Measurements from ENCODE around the gene LYG1. TPM values are rescaled to one million over a fixed set of nuclear protein-coding genes. Genes with fewer than 3 reads are reported as not detected.
"Not testable (repeated sequence)": the region's sequence is repeated elsewhere in the genome, so short reads cannot be mapped to it uniquely, and the experiment has no call there.

The LYG1 gene
- total RNA-seq, 1 experiment from 2014 or later: 0.50 TPM

GRCh38 chr2:99279969-99280695 lies 20.9 kb downstream of the LYG1 start:
- no peak for DNase-seq (ENCODE audit: low read depth, low spot score)
- in situ Hi-C loops (cut with HindIII; ENCODE audit: low pct_unique_long_range_greater_than_20kb, low sequenced_read_pairs): no loop called here

DNA sequence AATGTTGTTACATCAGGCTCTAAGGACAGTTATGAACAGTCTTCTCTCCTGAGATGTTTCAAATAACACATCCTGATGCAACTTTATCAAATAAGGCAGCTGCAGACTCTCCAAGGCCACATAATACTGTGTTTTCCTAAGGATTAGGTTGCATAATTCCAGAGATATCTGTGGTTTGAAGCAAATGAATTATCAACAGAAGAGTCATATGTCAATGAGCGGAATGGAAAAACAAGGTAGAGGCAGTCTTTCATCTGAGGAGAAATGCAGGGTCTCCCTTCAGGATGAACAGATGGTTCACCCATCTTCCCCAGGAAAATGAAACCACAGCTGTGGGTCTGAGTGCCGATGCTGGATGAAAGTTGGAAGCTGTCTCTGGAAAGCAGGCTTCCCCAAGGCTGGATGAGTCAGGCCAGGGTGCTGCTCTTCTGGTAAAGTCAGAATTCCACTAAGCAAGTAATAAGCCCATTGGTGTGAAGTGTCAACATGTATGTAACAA lies 22.2 kb downstream of the LYG1 start:
- in situ Hi-C loops (cut with HindIII; ENCODE audit: low pct_unique_long_range_greater_than_20kb, low sequenced_read_pairs): no loop called here

DNA sequence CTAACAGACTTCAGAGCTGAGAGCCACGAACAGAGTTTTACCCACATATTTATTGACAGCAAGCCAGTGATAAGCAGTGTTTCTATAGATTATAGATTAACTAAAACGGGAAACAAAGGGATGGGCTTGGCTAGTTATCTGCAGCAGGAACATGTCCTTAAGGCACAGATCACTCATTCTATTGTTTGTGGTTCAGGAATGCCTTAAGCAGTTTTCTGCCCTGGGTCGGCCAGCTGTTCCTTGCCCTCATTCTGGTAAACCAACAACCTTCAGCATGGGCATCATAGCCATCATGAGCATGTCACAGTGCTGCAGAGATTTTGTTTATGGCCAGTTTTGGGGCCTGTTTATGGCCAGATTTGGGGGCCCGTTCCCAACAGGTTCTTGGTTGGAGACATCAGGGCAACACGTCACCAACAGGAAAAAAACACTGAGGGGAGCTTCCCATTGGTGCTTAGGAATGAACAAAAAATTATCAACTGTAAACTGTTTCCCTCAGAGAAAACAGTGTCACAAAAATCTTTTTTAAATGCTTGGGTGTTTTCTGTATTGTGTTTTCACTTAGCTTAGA lies 22.7 kb downstream of the LYG1 start:
- in situ Hi-C loops (cut with HindIII; ENCODE audit: low pct_unique_long_range_greater_than_20kb, low sequenced_read_pairs); DNase-seq (ENCODE audit: low read depth, low spot score): not testable (repeated sequence)

More for the DNA sequence above, 22.2 kb downstream of the LYG1 start:
- DNase-seq (ENCODE audit: low read depth, low spot score): no peak

- in situ Hi-C loops (cut with HindIII; ENCODE audit: low pct_unique_long_range_greater_than_20kb, low sequenced_read_pairs): no loop called here
- no peak for DNase-seq (ENCODE audit: low read depth, low spot score)
These were observed 25.1 kb downstream of the LYG1 start for GRCh38 chr2:99275882-99276281.

DNA sequence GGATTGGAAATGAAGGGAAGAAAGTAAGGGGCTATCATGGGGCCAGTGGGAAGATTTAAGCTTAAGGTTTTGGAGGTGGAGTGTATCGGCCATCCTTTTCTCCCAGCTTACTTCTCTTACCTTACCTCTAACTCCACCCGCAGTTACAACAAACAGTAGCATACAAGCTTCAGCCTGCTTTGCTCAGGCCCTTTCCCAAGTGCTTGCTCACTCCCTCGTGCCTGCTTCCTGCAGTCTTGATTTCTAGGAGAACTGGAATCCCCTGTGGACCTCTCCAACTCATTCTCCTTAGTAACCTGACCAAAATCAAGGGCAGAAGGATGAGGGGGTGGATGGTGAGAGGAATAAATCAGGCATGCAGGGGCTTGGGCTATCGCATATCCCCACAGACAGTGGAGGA lies 39.8 kb downstream of the LYG1 start:
- DNase-seq (ENCODE audit: low read depth, low spot score): no peak
- in situ Hi-C loops (cut with HindIII; ENCODE audit: low pct_unique_long_range_greater_than_20kb, low sequenced_read_pairs): no loop called here

DNA sequence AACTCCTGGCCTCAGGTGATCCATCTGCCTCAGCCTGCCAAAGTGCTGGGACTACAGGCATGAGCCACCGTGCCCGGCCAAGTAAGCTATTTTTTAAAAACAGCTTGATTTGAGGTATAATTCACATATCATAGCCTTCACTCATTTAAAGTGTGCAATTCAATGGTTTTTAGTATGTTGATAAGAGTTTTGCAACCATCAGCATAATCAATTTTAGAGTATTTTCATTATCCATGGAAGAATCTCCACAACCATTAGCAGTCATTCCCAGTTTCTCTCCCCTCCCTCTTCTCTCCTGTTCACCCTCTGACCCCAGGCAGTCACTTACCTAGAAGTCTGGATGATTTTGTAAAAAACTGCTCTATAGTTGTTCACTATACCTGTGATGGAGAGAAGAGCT lies 40.8 kb downstream of the LYG1 start:
- no peak for DNase-seq (ENCODE audit: low read depth, low spot score)
- in situ Hi-C loops (cut with HindIII; ENCODE audit: low pct_unique_long_range_greater_than_20kb, low sequenced_read_pairs): no loop called here

- in situ Hi-C loops (cut with HindIII; ENCODE audit: low pct_unique_long_range_greater_than_20kb, low sequenced_read_pairs): no loop called here
- no peak for DNase-seq (ENCODE audit: low read depth, low spot score)
These were observed 41.5 kb downstream of the LYG1 start for GRCh38 chr2:99259465-99259864.

DNA sequence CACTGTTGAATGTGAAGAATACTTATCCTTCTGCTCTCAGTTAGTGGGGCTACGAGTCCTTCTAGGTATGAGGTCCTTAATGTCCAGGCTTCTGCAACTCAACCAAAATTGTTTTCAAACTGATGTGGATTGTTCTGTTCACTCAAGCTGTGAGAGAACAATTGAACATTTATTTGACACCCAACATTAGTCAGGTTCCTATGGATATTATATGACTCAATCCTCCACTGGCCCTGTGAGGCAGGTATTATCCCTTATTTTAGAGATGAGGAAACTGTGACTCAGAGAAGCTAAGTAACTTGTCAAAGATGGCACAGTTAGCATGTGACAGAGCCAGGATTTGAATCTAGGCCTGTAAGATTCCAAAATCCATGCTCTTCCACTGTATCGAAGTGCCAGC lies 44.3 kb downstream of the LYG1 start:
- DNase-seq (ENCODE audit: low read depth, low spot score): no peak
- in situ Hi-C loops (cut with HindIII; ENCODE audit: low pct_unique_long_range_greater_than_20kb, low sequenced_read_pairs): no loop called here

DNA sequence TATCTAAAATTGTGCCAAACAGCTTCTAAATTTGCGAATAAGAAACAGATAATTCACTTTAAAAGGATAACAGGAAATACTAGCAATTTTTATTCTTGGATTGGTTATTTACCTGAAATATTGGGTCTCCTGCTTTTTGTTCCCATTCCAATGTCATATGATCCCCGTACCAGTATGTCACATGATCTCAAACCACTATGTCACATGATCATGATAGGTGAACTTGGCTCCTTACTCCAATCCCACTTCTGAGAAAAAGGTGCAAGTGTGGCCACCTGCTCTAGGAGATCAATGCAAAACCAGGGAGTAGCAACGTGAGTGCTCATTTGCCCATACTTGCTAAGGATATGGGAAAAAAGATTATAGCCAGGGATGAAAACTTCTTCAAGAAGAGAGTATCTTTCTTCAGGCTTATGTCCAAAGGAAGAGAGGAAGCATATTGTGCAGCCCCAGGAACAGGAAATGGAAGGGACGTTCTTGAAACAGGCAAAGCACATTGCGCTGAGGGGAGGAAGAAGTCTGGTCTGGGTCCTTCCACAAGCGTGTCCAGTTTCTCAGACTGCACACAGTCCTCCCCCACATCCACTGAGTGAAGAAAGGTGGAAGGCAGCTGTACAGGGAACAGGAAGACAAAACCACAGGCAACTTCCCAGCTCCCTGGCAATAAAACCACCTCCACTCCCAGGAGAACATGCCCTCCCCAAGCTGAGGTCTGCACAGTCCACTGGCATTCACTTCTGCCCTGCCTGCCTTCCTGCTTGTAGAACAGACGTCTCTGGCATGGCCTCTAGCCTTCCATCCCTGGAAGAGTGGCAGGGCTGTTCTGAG lies 45.3 kb downstream of the LYG1 start, which contains the start of gene LYG2:
Gene LYG2, minus strand, starts transcription at position 176 of the 828 bp plus-strand sequence. CDS start 1,406 bp downstream, outside the sequence.
- DNase-seq (ENCODE audit: low read depth, low spot score): no peak
- in situ Hi-C loops (cut with HindIII; ENCODE audit: low pct_unique_long_range_greater_than_20kb, low sequenced_read_pairs): no loop called here

DNA sequence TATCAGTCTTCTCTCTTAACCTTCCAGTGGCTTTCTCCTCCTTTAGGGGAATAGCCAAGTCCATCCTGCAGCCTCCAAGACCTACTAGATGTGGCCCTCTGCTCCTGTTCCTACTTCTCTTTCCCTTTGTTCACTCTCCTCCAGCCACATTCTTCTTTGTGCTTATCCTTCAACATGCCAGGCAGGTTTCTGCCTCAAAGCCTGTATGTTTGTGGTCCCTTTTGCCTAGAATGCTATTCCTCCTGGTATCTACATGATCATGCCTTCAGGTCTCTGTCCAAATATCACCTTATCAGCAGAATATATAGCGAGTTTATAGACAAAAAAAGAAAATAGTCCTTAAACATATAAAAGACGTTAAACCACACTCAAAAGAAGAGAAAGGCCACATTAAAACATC lies 51.0 kb downstream of the LYG1 start:
- in situ Hi-C loops (cut with HindIII; ENCODE audit: low pct_unique_long_range_greater_than_20kb, low sequenced_read_pairs): no loop called here
- no peak for DNase-seq (ENCODE audit: low read depth, low spot score)

DNA sequence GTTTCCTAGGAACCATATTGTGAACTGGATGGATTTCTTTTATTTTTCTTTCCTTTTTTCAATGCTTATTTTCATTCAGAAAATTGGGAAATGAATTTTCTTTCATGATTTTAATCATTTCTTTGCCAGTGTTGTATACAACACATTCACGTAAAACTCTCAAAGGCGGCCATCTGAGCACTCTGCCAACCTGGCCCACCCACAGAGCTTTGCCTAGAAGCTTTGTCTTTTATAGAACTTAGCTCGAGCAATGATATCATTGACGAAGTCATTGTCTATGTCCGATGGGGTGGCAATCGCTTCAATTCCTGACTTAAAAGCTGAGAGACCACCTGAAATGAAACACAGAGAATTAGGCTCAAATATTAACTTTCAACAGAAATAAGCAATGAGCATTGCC lies 58.8 kb downstream of the LYG1 start:
- DNase-seq (ENCODE audit: low read depth, low spot score): no peak
- in situ Hi-C loops (cut with HindIII; ENCODE audit: low pct_unique_long_range_greater_than_20kb, low sequenced_read_pairs): no loop called here

DNA sequence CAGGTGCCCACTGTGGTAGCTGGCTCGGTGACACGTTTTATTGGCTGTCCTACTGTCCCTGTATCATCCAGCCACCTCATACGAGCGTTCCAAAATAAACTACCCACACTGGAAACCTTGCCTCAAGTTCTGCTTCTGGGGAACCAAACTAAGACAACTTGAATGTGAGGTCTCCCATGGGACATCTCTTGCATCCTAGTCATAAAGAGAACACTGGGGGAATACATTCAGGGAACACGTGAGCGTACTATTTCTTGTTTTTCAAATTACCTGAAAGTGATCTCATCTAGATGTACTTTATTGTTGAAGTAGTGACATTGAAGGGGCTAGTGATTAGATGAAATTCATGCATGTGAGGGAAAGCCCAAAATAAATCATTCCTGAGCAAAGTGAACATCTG lies 60.6 kb downstream of the LYG1 start:
- no peak for DNase-seq (ENCODE audit: low read depth, low spot score)
- in situ Hi-C loops (cut with HindIII; ENCODE audit: low pct_unique_long_range_greater_than_20kb, low sequenced_read_pairs): no loop called here

DNA sequence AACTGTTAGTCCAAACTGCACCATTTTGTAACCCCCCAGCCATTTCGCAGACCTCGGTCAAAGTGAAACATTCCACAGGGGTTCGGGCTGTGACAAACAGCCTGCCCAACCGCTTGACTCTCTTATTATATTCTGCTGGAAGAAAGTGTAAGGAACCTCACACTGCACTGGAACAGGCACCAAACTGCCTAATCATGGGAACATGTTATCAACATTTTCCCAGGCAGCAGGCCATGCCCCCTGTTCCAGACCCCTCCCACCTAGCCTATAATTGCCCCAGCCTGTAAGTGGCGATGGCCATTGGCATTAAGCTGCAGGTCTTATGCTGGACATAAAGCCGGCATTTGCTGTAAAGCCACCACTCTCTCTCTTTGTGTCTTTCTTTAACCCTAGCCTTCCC lies 62.4 kb downstream of the LYG1 start:
- in situ Hi-C loops (cut with HindIII; ENCODE audit: low pct_unique_long_range_greater_than_20kb, low sequenced_read_pairs): no loop called here
- no peak for DNase-seq (ENCODE audit: low read depth, low spot score)

Other genes starting within 250 kb of the LYG1 start
- gene C2orf15, start 159.5 kb downstream of the LYG1 start, total RNA-seq (2014; rRNA removed; shearing (Covaris generic)): 1.4 TPM in 1 of 2 replicates, not detected in the other
- 4.4 and 10.5 TPM in 2 replicates for gene TSGA10, start 146.3 kb downstream of the LYG1 start, total RNA-seq (2014; rRNA removed; shearing (Covaris generic))
- gene LIPT1, start 146.2 kb downstream of the LYG1 start, total RNA-seq (2014; rRNA removed; shearing (Covaris generic)): 13.7 and 13.8 TPM in 2 replicates
- gene MITD1, start 120.1 kb downstream of the LYG1 start, total RNA-seq (2014; rRNA removed; shearing (Covaris generic)): 28.5 and 29.5 TPM in 2 replicates
- 92.6 and 98.0 TPM in 2 replicates for gene MRPL30, start 120.0 kb downstream of the LYG1 start, total RNA-seq (2014; rRNA removed; shearing (Covaris generic))
- gene LYG2, start 45.5 kb downstream of the LYG1 start, total RNA-seq (2014; rRNA removed; shearing (Covaris generic)): not detected in 2 replicates
- 63.1 and 71.9 TPM in 2 replicates for gene TXNDC9, start 35.1 kb upstream of the LYG1 start, total RNA-seq (2014; rRNA removed; shearing (Covaris generic))
- gene EIF5B, start 36.2 kb upstream of the LYG1 start, total RNA-seq (2014; rRNA removed; shearing (Covaris generic)): 7.2 and 12.1 TPM in 2 replicates
- gene REV1, start 188.8 kb upstream of the LYG1 start, total RNA-seq (2014; rRNA removed; shearing (Covaris generic)): 17.7 and 19.1 TPM in 2 replicates